Medulla oblongata (tissue), 1 donor: ENCODE measurements around the gene TAF1C.
"Not testable (repeated sequence)": the region's sequence is repeated elsewhere in the genome, so short reads cannot be mapped to it uniquely, and the experiment has no call there.

Source experiments
- DNase-seq: peaks from one replicate; pipeline ENCODE4 v3.0.0-alpha.2; 2015; ENCODE audit errors: extremely low spot score

TAF1C gene

GRCh38 chr16:84186685-84187437, at the start of gene TAF1C:
Gene TAF1C (minus strand): TSS chr16:84187057. CDS start chr16:84184988, 2,069 bp downstream.
- peak; percentile 97 for DNase-seq

- DNase-seq = peak; percentile 26
Observed at GRCh38 chr16:84234321-84235241, 47.7 kb upstream of the TAF1C start.

DNA sequence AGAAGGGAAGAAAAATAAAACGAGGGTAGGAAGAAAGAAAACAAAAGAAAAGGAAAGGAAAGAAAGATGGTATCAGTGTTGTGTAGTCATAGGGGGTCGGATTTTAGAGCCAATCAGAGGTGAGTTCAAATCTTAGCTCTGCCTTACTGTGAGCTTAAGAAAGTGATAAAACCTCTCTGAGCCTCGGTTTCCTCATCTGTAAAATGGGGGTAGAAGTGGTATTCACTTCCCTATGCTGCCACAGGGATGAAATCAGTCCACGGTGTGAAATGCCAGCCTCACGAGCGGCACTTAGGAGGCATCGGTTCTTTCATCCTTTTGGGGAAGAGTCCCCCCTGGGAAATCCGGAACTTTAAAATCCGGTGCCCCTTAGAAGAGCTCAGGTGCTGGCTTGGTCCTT, 46.9 kb upstream of the TAF1C start:
- DNase-seq = no peak

DNA sequence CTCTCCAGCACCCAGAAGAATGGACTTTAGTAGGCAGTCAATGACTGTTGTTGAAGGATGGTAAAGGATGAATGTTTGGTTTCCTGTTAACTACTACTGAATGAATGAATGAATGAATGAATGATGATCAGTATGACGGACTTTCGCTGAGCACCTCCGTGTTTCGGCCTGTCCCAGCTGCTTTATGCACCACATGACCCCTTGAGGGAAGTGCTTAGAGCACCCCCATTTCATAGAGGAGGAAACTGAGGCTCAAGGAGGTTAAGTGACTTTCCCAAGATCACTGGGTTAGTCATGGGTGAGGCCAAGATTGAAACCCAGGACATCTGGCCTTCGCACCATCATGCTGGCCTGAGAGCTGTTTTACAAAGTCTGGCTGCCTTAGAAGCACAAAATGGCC, 46.1 kb upstream of the TAF1C start:
- DNase-seq = no peak

GRCh38 chr16:84232060-84232459, 45.2 kb upstream of the TAF1C start:
- DNase-seq = no peak

DNA sequence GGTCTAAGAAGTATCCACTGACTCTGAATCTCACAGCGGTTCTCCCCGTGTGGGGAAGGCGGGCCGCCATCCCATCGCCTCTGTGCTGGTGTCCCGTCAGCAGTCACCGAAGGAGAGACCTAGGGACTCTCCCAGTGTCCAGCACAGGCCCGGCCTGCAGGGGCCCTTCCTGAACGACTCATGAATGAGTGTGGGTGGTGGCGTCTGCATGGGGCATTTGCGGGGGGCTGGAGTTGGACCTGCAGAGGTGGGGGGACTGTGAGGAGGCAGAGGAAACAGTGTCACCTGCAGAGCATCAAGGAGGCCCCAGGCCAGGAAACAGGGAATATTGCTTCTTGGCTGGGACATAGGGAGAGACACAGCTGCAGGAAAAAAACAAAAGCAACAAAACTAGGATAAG, 42.6 kb upstream of the TAF1C start:
- no peak for DNase-seq

- DNase-seq = peak; percentile 40
Observed at GRCh38 chr16:84228256-84228838, 41.5 kb upstream of the TAF1C start.

- DNase-seq = no peak
Observed at GRCh38 chr16:84227548-84227947, 40.7 kb upstream of the TAF1C start.

DNA sequence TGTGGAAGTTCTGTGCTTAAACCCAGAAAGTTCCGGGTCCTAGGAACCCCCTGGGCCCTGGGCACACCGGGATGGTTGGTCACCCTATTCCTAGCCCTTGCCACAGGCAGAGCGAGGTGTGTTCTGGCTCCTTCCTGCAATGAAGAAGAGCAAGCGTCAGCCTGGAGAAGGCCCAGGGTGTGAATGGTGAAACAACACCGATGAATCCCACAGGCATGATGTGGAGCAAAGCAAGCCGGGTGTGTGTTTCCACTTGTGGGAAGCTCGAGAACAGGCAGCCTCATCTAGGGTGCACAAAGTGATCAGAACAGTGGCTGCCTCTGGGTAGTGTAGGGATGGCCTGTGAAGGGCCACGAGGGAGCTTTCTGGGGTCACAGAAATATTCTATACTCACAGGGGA, 39.2 kb upstream of the TAF1C start:
- DNase-seq = no peak

GRCh38 chr16:84225571-84225970, 38.7 kb upstream of the TAF1C start:
- no peak for DNase-seq

DNA sequence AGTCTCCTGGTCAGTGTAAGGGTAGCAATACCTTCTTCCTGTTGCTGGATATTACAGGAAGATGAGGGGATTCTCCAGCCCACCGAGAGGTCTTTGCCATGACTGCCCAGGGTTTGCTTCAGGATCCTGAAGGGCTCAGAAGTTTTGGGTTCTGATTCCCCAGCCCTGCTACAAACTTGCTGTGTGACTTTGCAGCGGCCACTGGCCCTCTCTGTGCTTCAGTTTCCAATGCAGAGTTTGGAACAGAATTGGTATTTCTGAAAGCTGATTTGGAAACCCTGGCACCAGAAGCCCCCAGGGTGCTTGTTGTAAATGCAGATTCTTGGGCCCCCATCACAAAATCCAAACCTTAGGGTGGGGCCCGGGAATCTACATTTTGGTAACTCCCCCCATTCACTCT, 38.3 kb upstream of the TAF1C start:
- no peak for DNase-seq

DNA sequence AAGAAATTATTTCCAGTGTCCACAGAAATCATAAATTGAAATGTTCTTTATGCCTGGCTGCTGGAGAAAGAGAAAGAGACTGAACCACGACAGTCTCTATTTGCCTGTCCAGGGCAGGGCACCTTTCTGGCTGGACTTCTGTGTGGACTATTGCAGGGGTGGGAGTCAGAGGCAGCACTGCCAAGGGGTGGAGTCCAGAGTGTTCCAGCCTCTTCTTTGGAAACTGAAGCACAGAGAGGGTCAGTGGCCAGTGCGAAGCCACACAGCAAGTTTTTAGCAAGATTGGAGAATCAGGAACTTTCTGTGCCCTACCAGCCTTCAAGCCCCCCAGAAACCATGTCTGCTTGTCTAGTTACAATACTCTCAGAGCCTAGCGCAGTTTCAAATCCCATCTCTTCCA, 37.7 kb upstream of the TAF1C start:
- DNase-seq = no peak

- no peak for DNase-seq
Observed at GRCh38 chr16:84223456-84223855, 36.6 kb upstream of the TAF1C start.

DNA sequence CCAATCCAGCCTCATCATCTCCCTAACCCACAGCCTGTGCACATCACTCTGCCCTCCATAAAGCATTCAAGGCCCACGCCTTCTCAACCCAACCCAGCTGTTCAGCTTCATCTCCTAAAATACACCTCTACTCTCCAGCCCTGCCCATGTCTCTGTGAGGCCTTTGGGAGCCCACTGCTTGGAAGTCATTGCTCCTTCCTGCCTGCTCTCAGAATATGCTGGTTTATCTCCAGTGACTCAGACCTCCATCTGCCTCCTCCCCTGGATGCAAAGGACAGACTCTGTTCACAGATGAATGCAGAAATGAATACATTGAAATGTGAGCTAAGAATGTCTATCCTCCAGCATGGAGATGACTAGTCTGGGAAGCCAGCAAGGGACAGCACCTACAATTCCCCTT, 34.0 kb upstream of the TAF1C start:
- DNase-seq = no peak

GRCh38 chr16:84218956-84219355, 32.1 kb upstream of the TAF1C start:
- DNase-seq = no peak

- no peak for DNase-seq
Observed at GRCh38 chr16:84218176-84218823, 31.4 kb upstream of the TAF1C start.

DNA sequence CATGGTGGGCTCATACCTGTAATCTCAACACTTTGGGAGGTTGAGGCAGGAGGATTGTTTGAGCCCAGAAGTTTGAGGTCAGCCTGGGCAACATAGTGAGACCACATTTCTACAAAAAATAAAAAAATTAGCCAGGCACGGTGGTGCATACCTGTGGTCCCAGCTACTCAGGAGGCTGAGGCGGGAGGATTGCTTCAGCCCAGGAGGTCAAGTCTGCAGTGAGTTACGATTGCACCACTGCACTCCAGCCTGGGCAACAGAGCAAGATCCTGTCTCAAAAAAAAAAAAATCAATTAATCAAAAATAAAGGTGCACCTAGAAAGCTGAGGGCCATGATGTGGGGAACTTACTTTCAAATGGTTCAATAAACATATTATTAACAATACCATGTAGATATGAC, 29.3 kb upstream of the TAF1C start:
- not testable (repeated sequence) for DNase-seq

DNA sequence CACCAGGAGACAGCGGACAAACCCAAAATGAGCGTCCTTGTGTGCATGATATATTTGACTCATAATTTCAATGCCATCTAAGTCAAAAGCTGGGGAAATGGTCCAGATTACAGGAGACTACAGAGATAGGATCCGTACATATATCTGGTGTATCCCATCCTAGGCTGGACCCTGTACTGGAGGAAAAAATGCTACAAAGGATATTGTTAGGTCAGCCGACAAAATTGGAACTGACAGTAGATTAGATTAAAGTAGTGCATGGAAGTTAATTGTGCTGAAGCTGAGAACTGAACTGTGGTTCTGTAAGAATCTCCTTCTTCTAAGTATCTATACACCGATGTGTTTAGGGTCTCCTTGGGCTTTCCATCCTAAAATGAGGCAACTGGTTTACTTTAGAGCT, 28.7 kb upstream of the TAF1C start:
- no peak for DNase-seq

DNA sequence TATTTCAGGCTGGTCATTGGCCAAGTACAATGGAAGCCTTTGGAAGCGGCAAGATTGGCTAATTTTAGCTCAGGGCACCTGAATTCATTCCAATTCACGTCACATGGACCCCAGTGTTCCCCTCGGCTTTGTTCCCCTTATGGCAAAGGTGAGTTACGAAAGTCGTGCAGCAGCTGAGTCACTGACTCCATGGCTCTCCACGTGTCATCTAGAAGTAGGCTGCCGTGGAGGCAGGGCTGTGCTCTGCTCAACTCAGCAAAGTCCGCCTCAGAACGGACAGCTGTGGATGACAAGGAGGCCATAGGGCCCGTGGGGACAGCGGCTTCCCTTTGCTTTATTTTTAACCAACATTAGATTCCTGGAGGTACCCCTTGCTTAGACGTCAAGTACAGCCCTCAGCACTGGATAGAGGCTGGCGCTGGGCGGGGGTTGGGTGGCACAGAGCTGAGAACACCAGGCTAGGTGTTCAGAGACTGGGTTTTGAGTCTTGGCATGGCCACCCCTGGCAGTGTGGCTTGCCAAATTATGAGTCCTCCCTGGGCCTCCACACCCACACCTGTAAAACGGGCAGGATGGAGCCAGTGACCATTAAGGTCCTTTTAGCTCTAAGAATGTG, 27.7 kb upstream of the TAF1C start:
- DNase-seq = no peak

DNA sequence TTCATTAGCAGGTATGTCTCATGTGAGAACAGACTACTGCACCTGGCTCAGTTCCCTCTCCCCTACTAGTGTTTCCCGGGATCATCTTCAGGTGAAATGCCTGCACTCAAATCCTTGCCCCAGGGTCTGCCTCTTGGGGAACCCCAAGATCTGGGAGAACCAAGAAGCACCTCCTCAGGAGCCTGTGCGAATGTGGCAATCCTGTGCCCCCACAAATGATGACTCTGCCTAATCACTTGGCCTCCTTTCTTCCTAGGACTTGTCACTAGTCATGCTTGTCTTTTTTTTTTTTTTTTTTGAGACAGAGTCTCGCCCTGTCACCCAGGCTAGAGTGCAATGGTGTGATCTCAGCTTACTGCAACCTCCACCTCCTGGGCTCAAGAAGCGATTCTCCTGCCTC, 25.8 kb upstream of the TAF1C start:
- no peak for DNase-seq

DNA sequence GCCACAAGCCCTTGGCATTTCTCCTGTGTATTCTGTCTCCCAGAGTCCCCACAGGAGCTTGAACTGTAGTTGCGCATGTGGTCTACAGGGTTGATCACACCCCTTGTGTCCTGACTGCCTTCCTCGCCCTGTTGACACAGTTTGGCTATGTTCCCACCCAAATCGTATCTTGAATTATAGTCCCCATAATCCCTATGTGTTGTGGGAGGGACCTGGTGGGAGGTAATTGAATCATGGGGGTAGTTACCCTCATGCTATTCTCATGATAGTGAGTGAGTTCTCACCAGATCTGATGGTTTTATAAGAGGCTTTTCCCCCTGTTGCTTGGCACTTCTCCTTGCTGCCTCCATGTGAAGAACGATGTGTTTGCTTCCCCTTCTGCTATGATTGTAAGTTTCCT, 25.3 kb upstream of the TAF1C start:
- DNase-seq = no peak

- no peak for DNase-seq
Observed at GRCh38 chr16:84209989-84210388, 23.1 kb upstream of the TAF1C start.
